MG63 (cell line): ENCODE results near the gene ADAMTS12. TPM values are rescaled to one million over a fixed set of nuclear protein-coding genes. Genes with fewer than 3 reads are reported as not detected.

ENCODE experiments used
- DNase-seq: peaks from one replicate; pipeline ENCODE4 v3.0.0-alpha.2; 2020
- H3K27me3 ChIP-seq: fragments of 250-450 bp; sonication (Bioruptor Pico); 2 replicates; pipeline ENCODE4 v1.5.1; 2020; ENCODE audit warnings: mild to moderate bottlenecking, moderate library complexity
- H3K36me3 ChIP-seq: fragments of 250-450 bp; sonication (Bioruptor Pico); 2 replicates; pipeline ENCODE4 v1.5.1; 2020; ENCODE audit warnings: mild to moderate bottlenecking, moderate library complexity
- H3K4me3 ChIP-seq: fragments of 250-450 bp; sonication (Bioruptor Pico); 2 replicates; pipeline ENCODE4 v1.5.1; 2020; ENCODE audit warnings: mild to moderate bottlenecking, moderate library complexity
- H3K9me3 ChIP-seq: fragments of 250-450 bp; sonication (Bioruptor Pico); 2 replicates; pipeline ENCODE4 v1.5.1; 2020; ENCODE audit warnings: mild to moderate bottlenecking, moderate library complexity
- total RNA-seq: library from RNA; depleted of rRNA; stranded (reverse); fragments of >200 nt; shearing (Covaris generic); gene quantifications from 2 replicates; pipeline ENCODE4 v1.2.3, GENCODE V29; 2014; ENCODE audit warnings: low replicate concordance

The ADAMTS12 gene
- total RNA-seq, 1 experiment from 2014 or later: 11.8 TPM

DNA sequence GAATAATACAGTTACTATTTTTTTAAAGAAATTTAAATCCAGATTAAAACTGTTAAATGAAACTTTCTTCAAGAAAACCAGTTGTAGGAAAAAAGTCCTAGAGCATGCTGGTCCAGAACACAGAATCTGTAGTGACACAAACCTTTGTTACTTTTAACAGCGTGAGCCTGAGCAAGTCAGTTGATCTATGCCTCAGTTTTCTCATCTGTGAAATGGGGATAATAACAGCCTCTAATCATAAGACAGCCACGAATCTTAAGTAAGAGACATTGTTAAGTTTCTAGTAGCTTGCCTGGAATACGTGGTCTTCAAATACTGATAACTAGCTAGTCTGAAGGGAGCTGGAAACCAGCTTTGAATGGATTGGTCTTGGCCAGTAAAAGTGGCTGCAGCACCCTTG lies 158.6 kb downstream of the ADAMTS12 start:
- no peak for DNase-seq
- Histone ChIP-seq H3K9me3 (no peaks in the 10 kb centered on the region), H3K27me3 (no peaks in the 10 kb centered on the region), H3K4me3 (no peak overlapping the region), H3K36me3 (no peaks in the 10 kb centered on the region)

DNA sequence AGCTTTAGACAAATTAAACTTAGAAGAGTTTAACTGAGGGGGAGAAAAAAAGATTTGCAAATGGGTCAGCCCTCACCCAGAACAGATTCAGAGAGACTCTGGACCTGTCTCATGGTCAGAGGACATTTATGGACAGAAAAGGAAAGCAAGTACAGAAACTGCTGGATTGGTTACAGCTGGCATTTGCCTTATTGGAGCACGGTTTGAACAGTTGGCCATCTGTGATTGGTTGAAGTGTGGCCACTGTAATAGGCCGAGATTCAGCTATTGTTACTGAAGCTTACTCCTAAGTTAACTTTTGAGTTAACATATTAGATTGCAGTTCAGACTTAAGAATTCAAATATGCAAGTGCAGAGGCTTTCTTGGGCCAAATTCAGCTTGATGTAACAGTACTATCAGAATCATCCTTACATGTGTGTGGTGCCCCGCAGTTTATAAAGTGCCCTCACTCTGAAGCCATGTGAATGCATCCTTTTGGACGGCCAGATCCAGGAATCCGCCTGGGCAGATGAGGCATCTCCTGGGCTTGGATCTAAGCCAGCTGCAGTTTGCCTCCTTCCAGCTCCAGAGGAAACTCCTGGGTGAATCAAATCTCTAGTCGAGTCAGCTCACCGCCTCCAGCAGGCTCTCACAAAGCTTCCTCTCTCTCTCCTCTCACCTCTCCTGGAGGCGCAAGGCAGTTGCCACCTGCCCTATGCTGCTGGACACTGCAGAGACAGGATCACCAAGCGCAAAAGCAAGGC lies 165.2 kb downstream of the ADAMTS12 start:
- no peaks in the 10 kb centered on the region for H3K36me3 ChIP-seq
- no peaks in the 10 kb centered on the region for H3K9me3 ChIP-seq
- H3K27me3 ChIP-seq: no peaks in the 10 kb centered on the region
- no peak overlapping the region for H3K4me3 ChIP-seq
- DNase-seq: peak; percentile 22

GRCh38 chr5:33725806-33726205 lies 166.0 kb downstream of the ADAMTS12 start:
- Histone ChIP-seq H3K27me3 (no peaks in the 10 kb centered on the region), H3K4me3 (no peak overlapping the region), H3K9me3 (no peaks in the 10 kb centered on the region), H3K36me3 (no peaks in the 10 kb centered on the region)
- no peak for DNase-seq

DNA sequence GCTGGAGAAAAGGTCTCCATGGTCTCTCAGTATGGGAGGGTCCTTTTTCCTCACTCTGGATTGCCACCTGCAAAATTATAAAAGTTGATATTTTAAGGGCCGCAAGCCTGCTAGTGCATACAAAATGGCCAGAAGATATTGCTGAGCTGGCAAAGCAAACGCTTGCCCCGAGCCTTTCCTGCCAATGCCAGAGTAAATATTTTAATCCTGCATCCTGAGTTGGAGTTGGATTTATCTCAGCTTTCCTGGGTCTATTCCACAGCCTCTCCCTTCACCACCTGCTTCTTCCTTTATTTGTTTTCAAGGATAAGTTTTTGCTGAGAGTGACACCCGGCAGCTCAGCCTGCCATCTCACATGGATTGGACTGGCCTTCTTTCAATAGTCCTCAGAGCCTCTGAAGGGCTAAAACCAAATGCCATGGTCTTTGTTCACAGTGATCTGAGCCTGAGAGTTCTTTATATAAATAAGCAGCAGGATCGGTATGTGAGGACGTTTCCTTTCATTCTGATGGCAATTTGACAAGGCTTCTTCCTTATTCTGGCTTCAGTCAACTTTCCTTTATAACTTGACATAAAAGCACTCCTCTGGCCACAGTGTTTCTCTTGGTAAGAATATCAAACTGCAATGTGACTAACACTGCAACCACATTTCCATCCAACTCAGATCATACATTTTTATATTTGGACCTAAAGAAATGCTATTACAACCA lies 170.1 kb downstream of the ADAMTS12 start:
- H3K36me3 ChIP-seq: no peaks in the 10 kb centered on the region
- DNase-seq: peak; percentile 22
- no peaks in the 10 kb centered on the region for H3K9me3 ChIP-seq
- no peaks in the 10 kb centered on the region for H3K27me3 ChIP-seq
- H3K4me3 ChIP-seq: no peak overlapping the region

DNA sequence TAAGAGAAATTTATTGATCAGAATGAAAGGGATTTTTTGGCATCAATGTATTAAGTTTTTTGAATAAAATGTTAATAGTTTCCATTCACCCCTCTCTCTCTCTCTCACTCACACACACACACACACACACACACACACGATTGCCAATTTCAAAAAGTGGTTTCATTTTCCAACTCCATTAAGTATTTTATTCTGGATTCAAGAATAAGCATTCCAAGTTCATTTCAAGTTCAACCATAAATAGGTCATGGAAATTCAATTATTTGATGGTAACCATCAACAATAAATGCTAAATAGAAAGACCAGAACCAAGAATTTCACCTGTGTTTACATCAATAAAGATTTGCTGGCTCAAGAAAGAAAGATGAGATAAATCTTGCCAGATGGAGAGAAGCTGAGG lies 171.6 kb downstream of the ADAMTS12 start:
- Histone ChIP-seq H3K9me3 (no peaks in the 10 kb centered on the region), H3K36me3 (no peaks in the 10 kb centered on the region), H3K27me3 (no peaks in the 10 kb centered on the region), H3K4me3 (no peak overlapping the region)
- DNase-seq: no peak

DNA sequence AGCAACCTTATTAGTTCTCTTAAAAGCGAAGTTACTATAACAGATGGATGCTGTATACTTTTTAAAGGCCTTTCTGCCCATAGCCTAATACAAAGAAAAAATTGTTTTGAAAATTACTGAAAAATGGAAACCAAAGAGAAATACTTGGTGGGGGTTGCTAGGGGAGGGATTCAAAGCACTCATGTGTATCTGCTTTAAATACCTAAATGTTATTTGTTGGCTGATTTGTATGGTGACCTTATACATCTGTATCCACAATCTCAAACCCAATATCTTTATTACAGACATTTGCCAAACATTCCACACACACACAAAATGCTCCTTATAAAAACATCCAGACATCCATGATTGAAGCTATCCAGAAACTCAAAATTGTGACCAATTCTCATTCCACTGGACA lies 172.0 kb downstream of the ADAMTS12 start:
- no peak overlapping the region for H3K4me3 ChIP-seq
- H3K36me3 ChIP-seq: no peaks in the 10 kb centered on the region
- no peaks in the 10 kb centered on the region for H3K9me3 ChIP-seq
- DNase-seq: no peak
- H3K27me3 ChIP-seq: no peaks in the 10 kb centered on the region

DNA sequence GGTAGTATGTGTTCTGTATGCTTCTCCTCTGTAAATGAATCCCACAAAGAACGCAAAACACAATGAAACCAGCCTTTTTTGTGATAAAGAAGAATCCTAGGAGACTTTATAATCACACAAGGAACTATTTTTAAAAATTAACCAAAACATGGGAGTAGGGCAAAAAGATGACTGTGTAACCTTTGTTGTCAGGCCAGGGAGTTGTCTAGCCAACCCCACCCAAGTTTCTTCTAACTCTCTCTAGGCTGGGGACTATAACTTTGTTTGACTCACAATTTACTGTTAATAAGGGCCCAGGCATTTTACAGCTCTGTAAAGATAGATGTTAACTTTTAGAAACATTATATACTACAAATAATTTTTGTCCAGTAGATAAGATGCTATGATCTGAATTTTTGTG lies 176.1 kb downstream of the ADAMTS12 start:
- Histone ChIP-seq H3K4me3 (no peak overlapping the region), H3K27me3 (no peaks in the 10 kb centered on the region), H3K36me3 (no peaks in the 10 kb centered on the region), H3K9me3 (0 out of 2 replicates have a peak, but pooled peaks cover 3% of the 10 kb centered on the region)
- no peak for DNase-seq

- H3K27me3 ChIP-seq: no peaks in the 10 kb centered on the region
- no peak overlapping the region for H3K4me3 ChIP-seq
- no peak for DNase-seq
Observed at GRCh38 chr5:33713136-33713765, 178.5 kb downstream of the ADAMTS12 start.

DNA sequence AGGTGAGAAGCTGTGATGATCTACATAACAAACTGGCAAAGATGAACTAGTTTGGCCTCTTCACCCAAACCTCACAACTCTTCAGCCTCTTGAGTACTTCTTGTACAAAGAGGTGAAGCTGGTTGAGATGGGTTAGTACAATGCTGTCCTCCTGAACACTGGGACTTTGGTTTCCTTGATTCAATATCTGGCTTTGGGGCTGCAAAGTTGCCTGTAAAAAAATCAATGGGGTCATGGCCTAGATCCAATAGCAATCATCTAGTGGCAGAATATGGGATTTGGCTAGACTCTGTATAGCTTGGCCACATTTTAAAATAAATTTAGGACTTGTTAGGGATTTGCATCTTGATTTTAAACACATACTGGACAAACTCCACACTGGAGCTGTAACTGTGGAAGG lies 179.1 kb downstream of the ADAMTS12 start:
- H3K4me3 ChIP-seq: no peak overlapping the region
- no peaks in the 10 kb centered on the region for H3K36me3 ChIP-seq

More at GRCh38 chr5:33713136-33713765, 178.5 kb downstream of the ADAMTS12 start:
- Histone ChIP-seq H3K36me3 (no peaks in the 10 kb centered on the region), H3K9me3 (0 out of 2 replicates have a peak, but pooled peaks cover 3% of the 10 kb centered on the region)

DNA sequence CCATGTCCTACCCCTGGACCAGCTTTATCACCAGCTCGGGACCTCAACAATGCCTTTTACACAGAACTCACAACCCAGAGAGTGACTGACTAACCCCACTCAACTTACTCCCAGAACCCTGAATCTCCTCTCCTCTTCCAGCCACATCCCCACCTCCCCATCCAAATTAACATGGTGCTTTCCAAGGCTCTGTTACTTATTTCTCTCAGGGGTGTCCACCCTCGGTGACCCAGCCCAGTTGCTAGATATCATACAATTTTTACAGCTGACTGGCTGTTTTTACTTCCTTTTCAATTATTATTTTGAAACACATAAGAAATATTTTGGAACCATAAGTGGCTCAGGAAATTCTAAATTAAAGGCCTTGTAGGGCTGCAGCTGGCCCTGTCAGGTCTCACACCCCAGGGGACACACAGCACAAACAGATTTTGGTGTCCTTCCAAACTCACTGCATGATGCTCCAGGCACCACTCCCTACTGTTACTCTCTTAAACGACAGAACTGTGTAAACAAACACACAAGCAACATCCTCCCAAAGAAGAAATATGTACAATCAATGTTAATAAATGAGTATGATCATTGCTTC lies 180.6 kb downstream of the ADAMTS12 start:
- DNase-seq: no peak
- H3K4me3 ChIP-seq: no peak overlapping the region
- no peaks in the 10 kb centered on the region for H3K36me3 ChIP-seq
- H3K9me3 ChIP-seq: 0 out of 2 replicates have a peak, but pooled peaks cover 3% of the 10 kb centered on the region
- H3K27me3 ChIP-seq: no peaks in the 10 kb centered on the region

More for the DNA sequence above, 179.1 kb downstream of the ADAMTS12 start:
- no peaks in the 10 kb centered on the region for H3K27me3 ChIP-seq
- no peak for DNase-seq
- 0 out of 2 replicates have a peak, but pooled peaks cover 3% of the 10 kb centered on the region for H3K9me3 ChIP-seq

DNA sequence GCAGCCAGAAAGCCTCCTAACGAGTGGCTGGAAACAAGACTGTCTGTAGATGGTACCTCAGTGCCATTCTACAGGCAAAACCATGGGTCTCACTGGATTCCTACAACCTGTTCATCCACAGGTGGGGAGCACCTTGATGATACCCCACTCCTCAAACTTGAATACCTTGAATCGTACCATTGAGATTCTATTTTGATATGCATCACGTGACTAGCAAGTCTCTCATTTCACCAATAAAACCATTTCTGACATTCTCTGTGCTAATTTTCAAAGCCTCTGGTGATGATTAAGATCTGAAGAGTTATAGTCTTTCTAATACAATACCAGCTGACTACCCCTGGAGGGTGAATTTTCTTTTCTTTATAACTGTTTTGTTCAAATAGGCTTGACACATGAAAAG lies 188.9 kb downstream of the ADAMTS12 start:
- no peaks in the 10 kb centered on the region for H3K9me3 ChIP-seq
- no peak for DNase-seq
- H3K4me3 ChIP-seq: no peak overlapping the region
- no peaks in the 10 kb centered on the region for H3K27me3 ChIP-seq
- H3K36me3 ChIP-seq: no peaks in the 10 kb centered on the region

GRCh38 chr5:33701951-33702350 lies 189.8 kb downstream of the ADAMTS12 start:
- Histone ChIP-seq H3K9me3 (no peaks in the 10 kb centered on the region), H3K4me3 (no peak overlapping the region), H3K27me3 (no peaks in the 10 kb centered on the region), H3K36me3 (no peaks in the 10 kb centered on the region)
- no peak for DNase-seq

GRCh38 chr5:33701251-33701650 lies 190.5 kb downstream of the ADAMTS12 start:
- DNase-seq: no peak
- H3K4me3 ChIP-seq: no peak overlapping the region
- no peaks in the 10 kb centered on the region for H3K9me3 ChIP-seq
- H3K27me3 ChIP-seq: no peaks in the 10 kb centered on the region
- no peaks in the 10 kb centered on the region for H3K36me3 ChIP-seq

- Histone ChIP-seq H3K36me3 (no peaks in the 10 kb centered on the region), H3K9me3 (peaks cover 9% of the 10 kb centered on the region), H3K27me3 (no peaks in the 10 kb centered on the region), H3K4me3 (no peak overlapping the region)
- DNase-seq: no peak
Observed at GRCh38 chr5:33696411-33696810, 195.4 kb downstream of the ADAMTS12 start.

DNA sequence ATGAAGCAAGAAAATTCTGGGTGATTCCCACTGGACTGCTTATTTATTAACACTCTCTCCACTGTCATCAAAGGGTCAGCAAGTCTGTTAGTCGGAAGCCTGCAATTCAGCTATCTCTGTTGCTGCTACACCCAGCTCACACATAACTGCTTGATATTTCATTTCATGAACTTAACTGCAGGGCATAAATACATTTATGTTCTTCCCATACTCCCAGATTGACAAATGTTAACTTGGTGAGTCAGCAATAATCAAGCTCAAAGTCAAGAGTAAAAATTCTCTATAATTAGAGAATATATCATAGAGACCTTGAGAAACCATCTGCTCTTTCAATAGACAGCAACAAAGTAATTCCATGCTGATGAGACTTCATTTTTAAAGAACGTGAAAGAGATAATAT lies 198.8 kb downstream of the ADAMTS12 start:
- peaks cover 9% of the 10 kb centered on the region for H3K9me3 ChIP-seq
- no peak for DNase-seq
- no peak overlapping the region for H3K4me3 ChIP-seq

GRCh38 chr5:33691856-33692255 lies 199.9 kb downstream of the ADAMTS12 start:
- no peak for DNase-seq
- peaks cover 9% of the 10 kb centered on the region for H3K9me3 ChIP-seq
- H3K4me3 ChIP-seq: no peak overlapping the region

More for the DNA sequence above, 198.8 kb downstream of the ADAMTS12 start:
- no peaks in the 10 kb centered on the region; the same call in 1 of the 2 replicates for H3K27me3 ChIP-seq
- no peaks in the 10 kb centered on the region; the same call in 1 of the 2 replicates for H3K36me3 ChIP-seq

More at GRCh38 chr5:33691856-33692255, 199.9 kb downstream of the ADAMTS12 start:
- Histone ChIP-seq H3K27me3 (no peaks in the 10 kb centered on the region; the same call in 1 of the 2 replicates), H3K36me3 (no peaks in the 10 kb centered on the region; the same call in 1 of the 2 replicates)
